PFSK-1 (cell line): ENCODE data around the gene SND1.

Experiments
- FOXP2 ChIP-seq: optimal IDR thresholded peaks from 2 replicates; pipeline ENCODE3; 2011; ENCODE audit warnings: borderline replicate concordance, control low read depth, inconsistent platforms; ENCODE audit not compliant: insufficient read depth; ENCODE audit errors: extremely low read length, extremely low read depth
- POLR2AphosphoS5 ChIP-seq: IDR thresholded peaks from 2 replicates; pipeline ENCODE4 v1.6.1; 2012; ENCODE audit warnings: low read depth, mild to moderate bottlenecking, control low read depth, low read length, moderate library complexity
- SIN3A ChIP-seq: IDR thresholded peaks from 2 replicates; pipeline ENCODE4 v1.6.1; 2012; ENCODE audit warnings: mild to moderate bottlenecking, low read length, moderate library complexity, borderline replicate concordance; ENCODE audit not compliant: insufficient read depth
- TAF1 ChIP-seq: IDR thresholded peaks from 2 replicates; pipeline ENCODE4 v1.6.1; 2012; ENCODE audit warnings: low read length, control low read depth, borderline replicate concordance; ENCODE audit not compliant: insufficient read depth
- TF ChIP-seq, protein P1 (sequence below), 2 experiments: IDR thresholded peaks; 2 replicates each; pipeline versions ENCODE4 v1.6.1 to v1.8.0; 2011 to 2012; ENCODE audit warnings: low read depth in 2 of 2, low read length in 2 of 2, control low read depth in 1 of 2, inconsistent platforms in 1 of 2, mild to moderate bottlenecking in 1 of 2, moderate library complexity in 1 of 2; ENCODE audit not compliant: insufficient read depth in 1 of 2

The SND1 gene

DNA sequence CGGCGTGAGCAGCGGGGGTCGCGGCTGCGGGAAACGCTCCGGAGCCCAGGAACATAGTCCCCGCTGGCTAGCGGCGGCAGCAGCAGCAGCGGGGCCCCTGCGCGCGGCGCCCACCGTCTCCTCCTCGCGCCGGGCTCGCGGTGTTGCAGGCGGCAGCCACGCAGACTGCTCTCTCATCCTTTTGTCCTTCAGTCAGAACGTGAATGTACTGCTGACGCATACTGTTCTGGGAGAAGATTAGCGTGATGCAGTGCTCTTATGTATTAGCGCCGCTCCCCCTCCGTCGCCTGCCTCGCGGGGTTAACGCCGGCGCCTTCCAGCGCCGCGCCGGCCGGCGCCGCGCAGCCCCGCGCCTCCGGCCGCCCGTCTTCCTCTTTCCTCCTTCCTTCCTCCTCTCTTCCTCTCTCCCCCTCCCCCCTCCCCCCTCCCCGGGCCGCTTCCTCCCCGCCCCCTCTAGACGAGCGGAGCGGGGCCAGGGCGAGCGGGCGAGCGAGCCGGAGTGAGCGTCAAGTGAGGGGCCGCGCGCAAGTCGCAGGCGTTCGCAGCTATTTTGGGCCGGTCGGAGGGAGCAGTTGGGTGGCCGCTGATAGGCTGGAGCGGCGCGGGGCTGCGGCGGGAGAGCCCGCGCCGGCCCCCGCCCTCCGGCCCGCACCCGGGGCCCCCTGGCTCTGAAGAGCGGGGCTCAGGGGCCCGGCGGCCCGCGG is 380.1 kb downstream of the SND1 start:
- TF ChIP-seq TAF1 (no peak), SIN3A (no peak), POLR2AphosphoS5 (no peak), FOXP2 (no peak)
- TF ChIP-seq, protein P1, sequence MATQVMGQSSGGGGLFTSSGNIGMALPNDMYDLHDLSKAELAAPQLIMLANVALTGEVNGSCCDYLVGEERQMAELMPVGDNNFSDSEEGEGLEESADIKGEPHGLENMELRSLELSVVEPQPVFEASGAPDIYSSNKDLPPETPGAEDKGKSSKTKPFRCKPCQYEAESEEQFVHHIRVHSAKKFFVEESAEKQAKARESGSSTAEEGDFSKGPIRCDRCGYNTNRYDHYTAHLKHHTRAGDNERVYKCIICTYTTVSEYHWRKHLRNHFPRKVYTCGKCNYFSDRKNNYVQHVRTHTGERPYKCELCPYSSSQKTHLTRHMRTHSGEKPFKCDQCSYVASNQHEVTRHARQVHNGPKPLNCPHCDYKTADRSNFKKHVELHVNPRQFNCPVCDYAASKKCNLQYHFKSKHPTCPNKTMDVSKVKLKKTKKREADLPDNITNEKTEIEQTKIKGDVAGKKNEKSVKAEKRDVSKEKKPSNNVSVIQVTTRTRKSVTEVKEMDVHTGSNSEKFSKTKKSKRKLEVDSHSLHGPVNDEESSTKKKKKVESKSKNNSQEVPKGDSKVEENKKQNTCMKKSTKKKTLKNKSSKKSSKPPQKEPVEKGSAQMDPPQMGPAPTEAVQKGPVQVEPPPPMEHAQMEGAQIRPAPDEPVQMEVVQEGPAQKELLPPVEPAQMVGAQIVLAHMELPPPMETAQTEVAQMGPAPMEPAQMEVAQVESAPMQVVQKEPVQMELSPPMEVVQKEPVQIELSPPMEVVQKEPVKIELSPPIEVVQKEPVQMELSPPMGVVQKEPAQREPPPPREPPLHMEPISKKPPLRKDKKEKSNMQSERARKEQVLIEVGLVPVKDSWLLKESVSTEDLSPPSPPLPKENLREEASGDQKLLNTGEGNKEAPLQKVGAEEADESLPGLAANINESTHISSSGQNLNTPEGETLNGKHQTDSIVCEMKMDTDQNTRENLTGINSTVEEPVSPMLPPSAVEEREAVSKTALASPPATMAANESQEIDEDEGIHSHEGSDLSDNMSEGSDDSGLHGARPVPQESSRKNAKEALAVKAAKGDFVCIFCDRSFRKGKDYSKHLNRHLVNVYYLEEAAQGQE (IDR thresholded peaks at IDR 0.05; ENCODE audit: insufficient read depth in 1 of 2, low read depth in 2 of 2, low read length in 2 of 2) = no peak

DNA sequence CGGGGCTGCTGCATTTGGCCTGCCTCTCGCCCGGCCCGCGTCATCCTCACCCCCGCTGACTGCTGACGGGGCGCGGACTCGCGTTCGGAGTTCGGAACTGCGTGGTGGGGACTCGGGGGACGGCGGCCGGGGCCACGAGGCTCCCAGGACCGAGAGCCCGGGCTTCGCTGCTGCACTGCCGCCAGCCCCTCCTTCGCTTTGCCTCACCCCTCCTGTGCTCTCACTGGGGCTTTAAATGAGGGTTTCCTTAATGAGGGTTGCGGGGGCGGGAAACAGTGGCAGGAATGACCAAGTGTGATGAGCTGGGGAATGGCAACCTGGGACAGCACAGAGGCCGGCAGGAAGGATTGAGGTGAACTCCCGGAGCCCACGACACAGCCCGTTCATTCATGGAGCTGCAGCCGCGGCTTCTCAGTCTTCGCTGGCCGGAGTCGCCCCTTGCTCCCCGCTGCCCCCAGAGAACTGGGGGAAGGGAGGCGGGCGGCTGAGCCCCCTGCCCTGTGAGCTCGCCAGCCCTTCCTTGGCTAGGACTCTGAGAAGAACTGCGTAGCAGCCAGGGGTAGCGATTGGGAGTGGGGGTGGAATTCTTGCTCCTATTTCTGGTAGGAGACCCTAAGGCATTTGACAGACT is 380.7 kb downstream of the SND1 start:
- TF ChIP-seq TAF1 (no peak), POLR2AphosphoS5 (no peak), SIN3A (no peak), FOXP2 (no peak)
- TF ChIP-seq, protein P1 (IDR thresholded peaks at IDR 0.05; ENCODE audit: insufficient read depth in 1 of 2, low read depth in 2 of 2, low read length in 2 of 2) = no peak

DNA sequence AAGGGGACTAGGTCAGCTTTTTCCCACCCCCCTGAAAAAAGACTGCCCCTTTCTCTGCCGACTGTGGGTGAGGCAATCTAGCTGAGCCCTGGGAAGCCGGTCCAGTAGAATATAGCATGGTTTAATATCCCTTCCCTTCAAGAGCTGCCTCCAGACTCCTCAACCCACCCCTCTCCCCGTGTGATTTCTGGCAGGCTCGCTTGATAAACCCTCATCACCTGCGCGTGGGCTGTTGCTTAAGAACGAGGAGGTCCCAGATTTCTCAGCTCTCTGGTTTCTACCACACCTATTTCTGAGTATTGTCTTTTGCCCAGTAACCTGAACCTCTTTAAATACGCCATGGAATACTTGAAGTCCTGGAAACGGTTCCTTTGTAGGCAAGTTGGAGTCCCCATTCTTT is 381.3 kb downstream of the SND1 start:
- TF ChIP-seq FOXP2 = no peak
- no peak for TF ChIP-seq POLR2AphosphoS5
- no peak for TF ChIP-seq SIN3A
- no peak for TF ChIP-seq TAF1
- TF ChIP-seq, protein P1 (IDR thresholded peaks at IDR 0.05; ENCODE audit: insufficient read depth in 1 of 2, low read depth in 2 of 2, low read length in 2 of 2) = no peak

DNA sequence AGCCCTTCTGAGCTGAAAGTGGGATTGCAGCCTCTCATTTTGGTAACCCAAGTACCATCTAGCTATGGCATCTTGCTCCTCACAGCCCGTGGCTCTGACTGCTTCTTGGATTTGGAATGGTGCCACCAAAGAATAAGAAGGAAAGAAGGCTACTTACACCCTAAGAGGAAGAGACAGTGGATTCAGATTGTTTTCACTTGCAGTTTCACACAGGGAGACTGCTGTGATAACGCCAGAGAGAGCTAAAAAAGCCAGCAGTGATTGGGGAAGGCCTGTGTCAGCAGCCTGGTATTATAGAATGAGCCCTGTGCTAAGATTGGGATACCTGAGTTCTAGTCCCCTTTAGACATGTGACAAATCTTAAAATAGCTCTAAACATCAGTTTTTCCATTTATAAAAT is 382.8 kb downstream of the SND1 start:
- TF ChIP-seq FOXP2 = no peak
- TF ChIP-seq SIN3A = no peak
- TF ChIP-seq, protein P1 (IDR thresholded peaks at IDR 0.05; ENCODE audit: insufficient read depth in 1 of 2, low read depth in 2 of 2, low read length in 2 of 2) = no peak
- no peak for TF ChIP-seq POLR2AphosphoS5
- TF ChIP-seq TAF1 = no peak
